GM21515 (cell line): Measurements from ENCODE around the gene DENND4B.

ENCODE experiments used
- ATAC-seq: cut with Tn5 transposase; IDR thresholded peaks from one replicate; pipeline ENCODE4 v1.9.1; 2021; ENCODE audit not compliant: unreplicated experiment

Gene DENND4B

DNA sequence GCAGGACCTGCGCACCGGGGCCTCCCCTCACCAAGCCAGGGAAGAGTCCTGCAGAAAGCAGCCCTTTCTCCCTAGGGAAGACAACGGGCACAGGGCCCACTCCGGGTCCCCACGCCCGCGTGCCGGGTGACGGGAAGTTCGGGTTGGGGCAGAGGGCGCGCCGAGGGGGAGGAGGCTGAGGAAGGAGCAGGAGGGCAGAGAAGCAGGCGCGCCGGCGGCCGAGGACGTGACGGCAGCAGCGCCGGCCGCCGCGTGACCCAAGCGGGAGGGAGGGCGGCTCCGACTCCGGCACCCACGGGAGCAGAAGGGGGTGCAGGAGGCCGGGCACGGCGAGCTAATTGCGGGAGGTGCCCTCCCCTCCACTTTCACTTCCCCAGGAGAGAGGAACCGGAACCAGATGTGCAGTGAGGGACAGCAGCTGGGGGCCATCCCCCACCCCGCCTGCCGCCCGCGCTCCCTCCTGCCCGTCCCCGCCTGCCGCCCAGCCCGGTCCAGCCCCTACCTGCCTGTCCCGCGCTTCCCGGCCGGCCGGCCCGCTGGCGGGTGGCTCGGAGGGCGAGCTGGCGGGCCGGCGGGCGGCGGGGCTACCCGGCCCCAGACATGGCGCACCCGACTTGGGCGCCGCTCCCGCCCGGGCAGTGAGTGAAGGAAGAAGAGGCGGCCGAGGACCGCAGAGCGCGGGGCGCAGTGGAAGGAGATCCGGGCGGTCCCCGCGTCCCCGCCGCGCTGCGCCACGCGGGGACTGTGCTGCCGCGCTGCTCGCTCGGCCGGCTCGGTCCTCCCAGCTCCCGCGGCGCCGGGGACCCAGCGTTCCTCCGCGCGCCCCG, 510 bp downstream of the DENND4B start:
- ATAC-seq, result peak; percentile 53

GRCh38 chr1:153945131-153945794, 1.3 kb downstream of the DENND4B start:
- ATAC-seq, result peak; percentile 28

GRCh38 chr1:153944827-153945117, 1.7 kb downstream of the DENND4B start:
- no peak for ATAC-seq

DNA sequence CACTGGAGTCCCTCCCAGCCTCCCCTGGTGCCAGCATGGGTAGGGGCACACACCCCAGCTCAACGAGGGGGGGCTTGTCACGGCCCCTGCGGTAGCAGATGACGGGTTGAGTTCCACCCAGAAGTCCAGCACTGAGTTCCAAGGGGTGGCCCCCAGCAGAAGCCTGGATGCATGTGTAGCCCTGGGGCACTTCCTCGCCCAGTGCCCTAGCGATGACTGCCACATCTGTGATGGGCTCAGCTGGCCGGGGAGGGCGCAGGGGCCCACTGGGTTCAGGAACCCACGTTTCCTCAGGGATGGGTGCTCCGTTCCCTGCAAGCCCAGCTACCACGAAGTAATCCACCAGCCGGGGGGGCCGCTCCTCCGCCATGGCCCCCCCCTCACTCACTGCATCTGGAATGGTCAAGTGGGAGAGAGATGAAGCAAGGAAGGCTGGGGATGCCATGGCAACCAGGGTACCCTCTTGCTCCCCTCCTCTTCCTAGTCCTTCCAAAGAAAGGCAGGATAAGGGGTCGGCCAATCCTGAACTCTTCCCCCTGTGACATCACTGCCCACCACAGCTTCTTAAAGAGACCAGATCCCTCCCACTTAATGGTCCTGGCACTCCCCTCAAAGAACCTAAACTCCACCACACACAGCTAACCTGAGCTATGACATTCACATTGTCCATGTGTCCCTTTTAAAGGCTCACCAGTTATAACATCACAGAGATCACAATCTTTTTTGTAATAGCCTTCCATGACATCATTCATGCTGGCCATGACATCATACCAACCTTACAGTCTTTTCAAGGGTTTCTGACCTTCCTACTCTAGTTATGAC, 2.3 kb downstream of the DENND4B start:
- ATAC-seq, result no peak

GRCh38 chr1:153942766-153943549, 3.6 kb downstream of the DENND4B start:
- ATAC-seq, result no peak

DNA sequence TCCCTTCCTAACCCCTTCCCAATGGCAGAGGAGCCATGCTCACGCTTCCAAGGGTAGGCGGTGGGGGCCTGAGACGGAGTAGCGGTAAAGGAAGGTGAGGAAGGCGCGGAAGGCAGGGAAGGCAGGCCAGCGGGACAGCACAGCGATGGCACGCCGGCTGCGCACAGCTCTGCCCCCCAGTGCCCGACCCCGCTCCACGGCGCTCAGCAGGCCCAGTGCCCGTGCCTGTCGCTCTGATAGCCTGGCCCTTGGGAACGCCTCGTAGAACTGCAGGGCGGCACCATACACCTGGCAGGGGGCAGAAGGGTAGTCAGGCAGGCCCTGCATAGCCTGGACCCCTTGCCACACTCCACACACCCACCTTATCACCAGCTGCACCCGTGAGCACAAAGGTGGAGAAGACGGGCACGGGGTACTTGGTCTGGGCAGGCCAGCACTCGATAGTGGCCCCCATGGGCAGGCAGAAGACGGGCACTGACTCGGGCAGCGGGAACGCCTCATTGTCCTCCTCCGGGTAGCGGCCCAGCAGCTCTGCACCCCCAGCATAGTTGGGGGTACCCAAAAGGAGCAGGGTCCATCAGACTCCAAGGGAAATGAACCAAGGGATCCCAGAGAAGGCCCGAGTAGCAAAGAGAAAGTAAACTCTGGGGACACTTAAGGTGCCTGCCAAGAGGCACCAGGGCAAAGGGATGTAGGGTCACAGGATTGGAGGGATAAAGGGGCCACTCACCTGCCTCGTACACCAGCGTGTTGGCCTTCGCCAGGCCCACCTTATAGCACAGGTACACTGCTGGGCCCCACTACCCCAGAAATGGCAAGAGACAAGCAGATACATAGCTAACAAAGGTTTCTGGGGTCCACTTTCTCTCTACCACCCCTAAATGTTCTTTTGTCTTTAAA, 4.4 kb downstream of the DENND4B start:
- no peak for ATAC-seq

- no peak for ATAC-seq
Measured at GRCh38 chr1:153940756-153941155, 5.8 kb downstream of the DENND4B start.

DNA sequence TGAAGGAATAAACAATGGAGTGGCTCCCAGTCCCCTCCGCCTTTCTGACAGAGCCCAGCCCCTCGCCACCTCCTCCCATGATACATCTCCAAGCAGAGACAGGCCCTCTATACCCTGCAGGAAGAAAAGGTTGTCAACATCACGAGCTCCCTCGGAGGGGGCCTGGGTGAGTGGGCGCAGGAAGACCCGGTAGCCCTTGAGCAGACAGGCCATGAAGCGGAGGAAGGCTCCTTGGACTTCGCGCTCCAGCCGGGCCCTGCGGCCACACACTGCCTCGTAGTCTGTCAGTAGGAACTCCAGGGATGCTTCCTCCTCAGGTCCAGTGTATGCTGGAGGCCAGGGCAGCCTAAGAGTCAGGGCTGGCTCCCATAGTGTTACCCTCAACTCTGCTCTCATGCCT, 7.0 kb downstream of the DENND4B start:
- no peak for ATAC-seq

- no peak for ATAC-seq
Measured at GRCh38 chr1:153938996-153939395, 7.5 kb downstream of the DENND4B start.

DNA sequence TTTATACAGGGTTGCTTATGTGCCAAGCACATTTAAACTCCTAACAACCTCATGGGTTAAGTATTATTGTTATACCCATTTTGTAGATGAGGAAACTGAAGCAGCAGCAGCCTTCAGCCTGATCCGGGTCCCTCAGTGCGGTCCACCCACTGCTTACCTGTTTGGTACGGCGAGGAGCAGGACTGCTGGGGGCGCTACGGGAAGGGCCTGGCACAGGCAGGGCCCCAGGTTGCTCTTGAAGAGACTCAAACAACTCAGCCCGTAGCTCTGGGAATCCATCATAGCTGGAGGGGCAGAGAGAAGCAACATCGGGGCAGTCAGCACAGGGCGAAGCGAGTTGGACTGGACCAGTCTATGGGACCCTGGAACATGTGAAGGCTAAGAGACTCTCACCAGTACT, 9.2 kb downstream of the DENND4B start:
- ATAC-seq, result no peak

DNA sequence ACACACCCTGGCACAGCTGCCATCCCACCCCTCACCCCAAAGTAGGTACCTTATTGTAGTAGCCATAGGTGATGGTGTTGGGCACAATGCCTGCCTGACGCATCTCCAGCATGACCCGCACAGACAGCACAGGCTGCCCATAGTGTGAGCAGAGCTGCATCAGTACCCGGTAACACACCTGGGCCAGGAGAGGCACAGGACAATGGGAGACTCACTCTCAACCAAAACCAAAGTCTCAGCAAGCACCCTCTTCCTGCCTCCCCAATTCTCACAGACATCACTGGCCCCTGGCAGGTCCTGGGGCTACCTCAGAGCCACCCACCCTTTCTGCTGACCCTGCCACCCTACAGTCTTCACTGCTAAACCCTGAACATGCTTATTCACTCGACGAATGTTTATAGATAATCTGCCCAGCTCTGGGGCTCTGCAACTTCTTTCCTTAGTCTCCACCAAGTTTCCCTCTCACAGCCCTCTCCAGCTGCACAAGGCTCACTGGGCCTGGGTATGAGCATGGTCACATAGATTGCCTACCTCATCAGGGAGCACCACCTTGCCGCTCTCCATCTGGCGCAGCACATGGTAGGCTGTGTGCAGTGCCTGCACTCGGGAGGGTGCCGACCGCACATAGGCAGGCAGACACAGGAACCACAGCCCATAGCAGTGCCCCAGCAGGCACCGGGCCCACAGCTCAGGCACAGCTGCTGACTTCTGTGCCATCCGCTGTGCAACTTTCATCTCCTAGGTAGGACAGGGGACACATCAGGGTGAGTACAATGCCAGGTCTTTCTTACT, 10.3 kb downstream of the DENND4B start:
- ATAC-seq, result no peak

GRCh38 chr1:153934746-153935145, 11.8 kb downstream of the DENND4B start:
- no peak for ATAC-seq

DNA sequence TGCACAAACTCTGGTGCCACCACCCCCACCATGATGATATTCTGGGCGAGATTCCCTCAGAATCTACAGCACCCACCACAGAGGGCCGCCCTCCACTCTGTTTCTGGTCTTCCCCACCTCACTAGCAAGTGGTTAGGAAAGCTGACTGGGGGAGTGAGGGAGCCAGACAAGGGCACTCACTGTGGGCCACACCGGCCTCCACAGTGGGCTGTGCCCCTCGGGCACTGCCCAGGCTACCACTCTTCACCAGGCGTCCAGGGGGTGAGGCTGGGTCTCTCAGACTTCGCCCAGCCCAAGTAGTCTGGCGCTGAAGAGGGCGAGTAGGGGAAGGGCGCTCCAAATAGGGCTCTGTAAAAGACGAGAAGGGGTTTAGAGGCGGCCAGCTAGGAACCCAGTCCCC, 12.6 kb downstream of the DENND4B start:
- ATAC-seq, result no peak

- no peak for ATAC-seq
Measured at GRCh38 chr1:153933430-153933829, 13.1 kb downstream of the DENND4B start.

DNA sequence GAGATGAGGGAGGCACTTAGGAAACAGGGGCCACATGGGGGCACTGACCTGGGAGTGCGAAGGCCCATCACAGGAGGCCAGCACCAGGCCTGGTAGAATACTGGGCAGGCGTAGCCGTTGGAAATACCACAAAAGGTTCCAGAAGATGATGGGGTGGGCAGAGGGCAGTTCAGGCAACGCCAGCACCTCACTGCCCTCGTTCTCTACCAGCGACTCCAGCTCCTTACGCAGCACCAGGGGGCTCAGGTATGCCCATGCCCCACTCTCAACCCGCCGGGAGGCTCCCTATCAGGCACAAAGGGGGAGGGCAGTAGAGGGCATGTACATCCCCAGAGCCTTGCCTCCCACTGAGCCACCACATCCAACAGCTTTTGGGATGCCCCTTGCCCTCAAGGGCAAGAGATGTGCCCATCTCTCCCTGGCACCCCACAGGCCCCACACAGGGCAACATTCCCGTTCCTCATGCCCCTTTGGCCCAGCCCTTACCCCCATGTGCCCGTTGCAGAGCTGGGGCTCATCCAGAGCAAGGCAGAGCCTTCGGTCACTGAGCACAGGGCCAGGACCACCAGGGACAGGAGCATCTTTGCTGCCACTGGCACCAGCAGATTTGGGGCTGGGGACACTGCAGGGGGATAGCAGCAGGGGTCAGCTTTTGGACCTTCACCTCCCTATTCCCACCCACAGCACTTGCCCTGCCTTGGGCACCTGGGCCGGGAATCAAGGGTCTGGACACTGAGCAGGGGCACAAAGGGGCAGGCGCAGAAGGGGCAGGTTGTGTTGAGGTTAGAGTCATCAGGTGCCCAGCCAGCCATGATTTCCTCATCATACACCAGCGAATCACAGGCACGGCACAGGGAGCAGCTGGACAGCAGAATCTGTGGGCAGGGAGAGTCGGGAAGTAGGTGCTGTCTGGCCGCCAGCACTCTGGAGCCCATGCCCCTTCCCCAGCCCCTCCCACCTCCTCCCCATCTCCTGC, 14.1 kb downstream of the DENND4B start:
- no peak for ATAC-seq

- no peak for ATAC-seq
Measured at GRCh38 chr1:153929981-153930948, 16.3 kb downstream of the DENND4B start.

- no peak for ATAC-seq
Measured at GRCh38 chr1:153929426-153929825, 17.1 kb downstream of the DENND4B start.
